Progenitor cell of endocrine pancreas (in vitro differentiated cells): ENCODE results near the gene IDH3A. TPM values are rescaled to one million over a fixed set of nuclear protein-coding genes. Genes with fewer than 3 reads are reported as not detected.

Experiments
- DNase-seq: peaks from one replicate; pipeline ENCODE4 v3.0.0; 2021; ENCODE audit warnings: low spot score; ENCODE audit not compliant: unreplicated experiment
- H3K27ac Mint-ChIP-seq: 2 replicates; pipeline ENCODE4 v1.8.0; 2021; ENCODE audit warnings: mild to moderate bottlenecking, moderate library complexity, mixed read lengths
- H3K27me3 Mint-ChIP-seq: 2 replicates; pipeline ENCODE4 v1.8.0; 2021; ENCODE audit warnings: mixed read lengths
- H3K36me3 Mint-ChIP-seq: 2 replicates; pipeline ENCODE4 v1.8.0; 2022; ENCODE audit warnings: mixed read lengths; ENCODE audit not compliant: insufficient read depth
- H3K4me1 Mint-ChIP-seq: 2 replicates; pipeline ENCODE4 v1.8.0; 2021; ENCODE audit warnings: low read depth, mixed read lengths
- H3K4me3 Mint-ChIP-seq: 2 replicates; pipeline ENCODE4 v1.8.0; 2021; ENCODE audit warnings: low read depth, mild to moderate bottlenecking, moderate library complexity, mixed read lengths
- H3K9me3 Mint-ChIP-seq: 2 replicates; pipeline ENCODE4 v1.8.0; 2021; ENCODE audit warnings: low read depth, mixed read lengths
- CTCF ChIP-seq: fragments of 200-600 bp; sonication (generic); IDR thresholded peaks from one replicate; pipeline ENCODE4 v1.5.0; 2021; ENCODE audit warnings: antibody characterized with exemption, mild to moderate bottlenecking; ENCODE audit not compliant: unreplicated experiment
- total RNA-seq: library from RNA; stranded (reverse); gene quantifications from 2 replicates; pipeline ENCODE4 v1.2.1, GENCODE V29; 2021

IDH3A gene
- total RNA-seq, 1 donor from 2014 or later = 35.4 TPM

- H3K27me3 Mint-ChIP-seq = no peaks in the 10 kb centered on the region
- peak; percentile 63 for DNase-seq
- peak; percentile 78 for TF ChIP-seq CTCF
- no peak overlapping the region for H3K27ac Mint-ChIP-seq
- no peaks in the 10 kb centered on the region for H3K9me3 Mint-ChIP-seq
- peaks cover 9% of the 10 kb centered on the region for H3K36me3 Mint-ChIP-seq
- no peak overlapping the region for H3K4me3 Mint-ChIP-seq
- no peaks in the 10 kb centered on the region for H3K4me1 Mint-ChIP-seq
Observed at GRCh38 chr15:78108300-78109084, 40.7 kb upstream of the IDH3A start.

- Mint-ChIP-seq H3K4me1 (no peaks in the 10 kb centered on the region), H3K4me3 (no peak overlapping the region), H3K36me3 (peaks cover 9% of the 10 kb centered on the region), H3K27ac (no peak overlapping the region), H3K27me3 (no peaks in the 10 kb centered on the region), H3K9me3 (no peaks in the 10 kb centered on the region)
- TF ChIP-seq CTCF = no peak
- no peak for DNase-seq
Observed at GRCh38 chr15:78109156-78109555, 40.0 kb upstream of the IDH3A start.

- H3K27ac Mint-ChIP-seq = no peak overlapping the region
- H3K4me3 Mint-ChIP-seq = no peak overlapping the region
- no peaks in the 10 kb centered on the region for H3K27me3 Mint-ChIP-seq
- DNase-seq = no peak
- TF ChIP-seq CTCF = no peak
- no peaks in the 10 kb centered on the region for H3K4me1 Mint-ChIP-seq
- peaks cover 5% of the 10 kb centered on the region for H3K36me3 Mint-ChIP-seq
- no peaks in the 10 kb centered on the region for H3K9me3 Mint-ChIP-seq
Observed at GRCh38 chr15:78110096-78110495, 39.1 kb upstream of the IDH3A start.

GRCh38 chr15:78110916-78111475 is 38.2 kb upstream of the IDH3A start:
- H3K36me3 Mint-ChIP-seq = peaks cover 2% of the 10 kb centered on the region
- no peak for DNase-seq
- no peak overlapping the region for H3K4me3 Mint-ChIP-seq
- H3K4me1 Mint-ChIP-seq = no peaks in the 10 kb centered on the region
- no peaks in the 10 kb centered on the region for H3K9me3 Mint-ChIP-seq
- no peak for TF ChIP-seq CTCF
- no peaks in the 10 kb centered on the region for H3K27me3 Mint-ChIP-seq
- H3K27ac Mint-ChIP-seq = no peak overlapping the region

GRCh38 chr15:78111788-78112187 is 37.4 kb upstream of the IDH3A start:
- H3K27ac Mint-ChIP-seq = no peak overlapping the region
- no peak for TF ChIP-seq CTCF
- DNase-seq = no peak
- H3K4me1 Mint-ChIP-seq = no peaks in the 10 kb centered on the region
- H3K36me3 Mint-ChIP-seq = peaks cover 2% of the 10 kb centered on the region
- no peak overlapping the region for H3K4me3 Mint-ChIP-seq
- H3K9me3 Mint-ChIP-seq = no peaks in the 10 kb centered on the region
- H3K27me3 Mint-ChIP-seq = no peaks in the 10 kb centered on the region
